ENCODE results near the gene FGFBP2.

DNA sequence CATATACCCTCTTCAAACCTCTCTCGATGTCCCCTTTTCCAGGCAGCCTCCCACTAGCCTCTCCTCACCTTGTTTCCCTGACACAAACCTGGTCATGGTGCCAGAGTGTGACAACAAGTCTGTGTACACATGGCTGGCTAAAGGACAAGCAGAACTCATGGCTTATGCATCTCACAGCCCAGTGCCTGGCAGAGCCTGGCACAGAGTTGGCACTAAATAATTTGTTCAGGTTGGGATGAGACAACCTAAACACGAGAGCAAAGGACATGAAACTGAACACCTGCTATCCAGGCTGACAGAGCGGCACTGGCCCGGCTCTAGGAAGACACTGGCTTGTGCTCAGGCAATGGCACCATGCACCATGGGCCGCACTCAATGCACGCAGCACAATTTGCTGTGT, 48.2 kb upstream of the FGFBP2 start:
- TF ChIP-seq POLR2AphosphoS5 (IDR thresholded peaks at IDR 0.05; ENCODE audit: borderline replicate concordance, low read depth, low read length) (no peak), EZH2 (IDR thresholded peaks at IDR 0.05) (no peak), FOXP2 (optimal IDR thresholded peaks at IDR 0.05; ENCODE audit: control extremely low read depth, extremely low read length, insufficient read depth) (no peak)

Measured in SK-N-MC (cell line).